HG03342 (cell line): ENCODE data around the gene SPOCK1.
"Not testable (repeated sequence)": the region's sequence is repeated elsewhere in the genome, so short reads cannot be mapped to it uniquely, and the experiment has no call there.

ENCODE experiments used
- ATAC-seq: cut with Tn5 transposase; IDR thresholded peaks from one replicate; pipeline ENCODE4 v1.9.1; 2021; ENCODE audit warnings: mild to moderate bottlenecking, moderate library complexity; ENCODE audit not compliant: unreplicated experiment

The SPOCK1 gene

DNA sequence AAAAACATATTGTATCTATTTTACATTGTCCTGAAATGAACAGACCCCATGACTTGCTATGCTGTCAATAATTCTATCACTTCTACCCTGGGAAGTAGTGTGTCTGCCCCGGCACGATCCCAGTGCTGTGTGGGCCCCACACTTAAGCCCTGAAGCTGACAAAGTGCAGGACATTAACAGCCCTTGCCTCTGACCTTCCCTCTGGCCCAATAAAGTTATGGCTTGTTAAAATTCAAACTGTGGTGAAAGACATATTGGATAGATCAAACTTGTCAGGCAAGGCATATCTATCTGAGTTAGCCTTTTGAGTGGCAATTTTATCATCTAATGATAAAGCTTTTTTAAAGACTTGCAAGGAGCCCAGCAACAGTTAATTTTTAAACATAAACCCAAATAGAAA lies 229.2 kb downstream of the SPOCK1 start:
- no peak for ATAC-seq

DNA sequence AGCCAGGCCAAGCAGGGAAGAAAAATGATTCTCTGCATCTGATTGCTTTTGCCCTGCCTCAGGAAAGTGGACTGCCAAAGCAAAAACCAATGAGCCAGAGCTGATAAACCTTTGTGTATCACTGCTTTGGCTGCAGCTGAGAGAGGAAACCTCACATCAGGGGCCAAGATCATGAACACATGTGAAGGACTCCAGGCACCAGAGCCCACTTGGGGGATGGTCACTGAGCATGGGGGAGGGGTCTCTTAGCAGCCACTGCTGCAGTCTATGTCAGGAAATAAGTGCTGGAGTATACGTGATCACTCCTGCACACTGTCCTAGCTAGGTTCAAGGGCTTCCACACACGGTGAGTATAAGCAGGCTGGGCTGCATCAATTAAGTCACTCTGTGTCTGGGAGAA lies 229.9 kb downstream of the SPOCK1 start:
- ATAC-seq, result no peak

DNA sequence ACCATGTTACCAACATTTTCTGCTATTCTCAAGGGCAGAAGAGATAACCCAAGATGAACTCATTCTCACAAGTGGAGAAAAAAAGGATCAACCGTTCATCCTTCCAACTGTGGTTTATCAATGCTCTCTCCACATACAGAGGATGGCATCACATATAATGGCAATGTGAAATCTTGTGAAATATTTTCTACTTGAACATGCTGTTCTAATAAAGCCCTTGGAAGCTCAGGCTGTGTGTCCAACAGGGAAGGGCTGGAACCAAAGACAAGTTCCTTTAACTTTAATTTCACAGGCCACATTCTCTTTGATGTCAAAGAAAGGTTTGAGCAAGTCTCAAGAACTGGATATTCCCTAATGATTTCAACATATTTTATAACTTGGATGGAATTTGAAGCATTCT lies 230.5 kb downstream of the SPOCK1 start:
- ATAC-seq, result no peak

DNA sequence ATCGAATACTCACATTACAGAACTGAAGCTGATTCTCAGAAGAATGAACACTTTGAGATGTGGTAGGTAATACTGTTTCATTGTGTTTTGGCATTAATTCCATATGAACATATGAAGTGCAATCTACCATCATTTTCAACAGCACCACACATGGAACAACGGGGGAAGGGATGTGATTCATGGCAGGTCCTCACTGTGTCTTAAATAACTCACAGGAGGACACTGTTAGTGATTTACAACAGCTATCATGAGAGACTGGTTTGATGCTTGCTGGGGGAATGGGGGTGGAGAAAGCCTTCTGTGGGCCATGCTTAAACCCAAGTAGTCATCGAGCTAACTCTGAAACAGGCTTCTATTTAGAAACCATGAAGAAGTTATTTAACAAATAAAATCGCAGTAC lies 232.9 kb downstream of the SPOCK1 start:
- no peak for ATAC-seq

DNA sequence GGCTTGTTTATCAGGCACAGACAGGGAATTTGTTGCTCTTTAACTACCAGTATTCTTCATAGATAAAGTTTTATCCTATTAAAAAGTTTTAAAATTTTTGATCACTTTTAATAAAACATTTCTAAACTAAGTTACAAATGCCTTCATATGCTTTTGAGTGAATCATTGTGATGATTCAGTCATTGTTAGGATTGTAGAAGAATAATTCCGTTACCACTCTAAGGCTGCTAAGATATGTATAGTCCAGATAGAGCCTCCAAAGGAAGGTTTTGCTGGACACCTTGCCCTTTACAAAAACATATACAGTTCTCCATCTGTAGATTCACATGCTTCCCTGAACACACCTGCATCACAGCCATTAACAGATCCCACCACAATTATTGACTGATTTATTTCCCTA lies 233.7 kb downstream of the SPOCK1 start:
- ATAC-seq, result no peak

DNA sequence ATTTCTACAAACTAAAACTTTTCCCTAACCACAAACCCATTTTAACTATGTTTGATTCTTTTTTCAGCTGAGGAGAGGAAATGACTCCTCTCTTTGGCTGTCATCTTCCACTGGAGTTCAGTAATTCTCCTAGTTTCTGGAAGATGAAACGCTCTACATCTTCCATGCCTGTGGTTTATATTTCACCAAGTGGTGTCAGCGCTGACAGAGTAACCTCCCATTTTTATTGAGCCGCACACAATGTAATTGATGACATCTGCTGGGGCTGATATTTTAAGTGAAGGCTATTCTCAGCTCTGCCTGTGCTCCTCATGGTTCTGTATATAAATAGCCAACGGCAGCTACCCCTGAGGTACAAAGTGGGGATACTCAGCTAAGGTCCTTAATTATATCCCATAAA lies 234.6 kb downstream of the SPOCK1 start:
- no peak for ATAC-seq

DNA sequence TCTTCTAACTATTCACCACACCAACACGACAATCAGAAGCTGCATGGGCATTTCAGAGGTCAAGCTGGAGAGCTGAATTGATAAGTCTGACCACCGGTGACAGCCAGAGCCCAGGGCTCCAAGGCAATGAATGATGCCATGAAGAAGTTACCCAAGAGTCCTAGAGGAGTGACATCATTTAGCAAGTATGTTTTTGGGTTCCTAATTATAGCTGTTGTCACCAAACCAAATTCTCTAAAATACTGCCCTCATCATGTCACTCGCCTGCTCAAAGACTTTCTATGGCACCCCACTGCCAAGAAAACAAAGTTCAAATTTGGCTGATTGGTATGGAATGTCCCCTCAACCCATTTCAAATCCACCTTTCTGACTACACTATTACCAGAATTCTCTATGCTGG lies 235.1 kb downstream of the SPOCK1 start:
- no peak for ATAC-seq

DNA sequence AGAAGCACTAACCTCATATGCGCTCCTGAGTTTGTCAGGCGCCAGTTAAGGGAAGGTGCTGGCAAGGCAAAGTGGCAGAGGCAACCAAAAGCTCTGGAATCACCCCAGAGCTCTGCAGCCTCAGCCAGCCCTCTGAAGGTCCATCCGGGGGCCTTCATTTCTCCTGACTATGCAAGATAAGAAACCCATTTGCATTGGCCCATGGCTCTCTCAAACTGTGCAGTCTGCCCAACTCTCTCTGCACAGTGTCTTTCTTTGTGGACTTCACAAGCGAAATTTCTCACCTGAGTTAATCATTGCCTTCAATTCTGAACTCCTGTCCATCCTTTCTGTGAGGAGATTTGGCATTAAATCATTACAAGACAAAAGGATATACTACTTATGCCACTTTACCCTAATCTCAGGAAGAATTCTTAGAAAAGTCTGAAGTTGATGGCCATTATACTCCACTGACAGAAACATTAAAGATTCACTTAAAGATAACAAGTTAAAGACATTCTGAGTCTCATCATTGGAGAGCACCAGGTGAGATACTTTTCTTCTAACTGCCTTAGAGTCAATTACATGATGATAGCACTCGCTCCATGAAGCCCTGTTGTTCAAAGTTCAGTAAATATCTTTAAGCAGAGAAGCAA lies 235.6 kb downstream of the SPOCK1 start:
- no peak for ATAC-seq

DNA sequence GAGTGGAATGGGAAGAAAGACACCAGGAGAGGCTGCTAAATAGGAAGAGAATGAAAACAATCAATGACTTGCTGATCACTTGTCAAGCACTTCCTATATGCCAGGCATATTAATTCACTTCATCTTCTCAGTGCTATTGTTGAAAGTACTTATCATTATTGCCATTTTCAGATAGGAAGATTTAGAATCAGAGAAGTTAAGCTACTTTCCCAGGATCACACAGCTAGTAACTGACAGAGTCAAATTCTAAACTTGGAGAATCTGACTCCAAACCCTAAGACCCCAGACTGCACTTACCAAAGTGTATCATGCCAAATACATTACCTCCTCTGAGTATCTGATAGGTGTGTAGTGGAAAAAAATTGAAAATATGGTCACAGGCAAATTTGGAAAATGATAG lies 236.3 kb downstream of the SPOCK1 start:
- no peak for ATAC-seq

DNA sequence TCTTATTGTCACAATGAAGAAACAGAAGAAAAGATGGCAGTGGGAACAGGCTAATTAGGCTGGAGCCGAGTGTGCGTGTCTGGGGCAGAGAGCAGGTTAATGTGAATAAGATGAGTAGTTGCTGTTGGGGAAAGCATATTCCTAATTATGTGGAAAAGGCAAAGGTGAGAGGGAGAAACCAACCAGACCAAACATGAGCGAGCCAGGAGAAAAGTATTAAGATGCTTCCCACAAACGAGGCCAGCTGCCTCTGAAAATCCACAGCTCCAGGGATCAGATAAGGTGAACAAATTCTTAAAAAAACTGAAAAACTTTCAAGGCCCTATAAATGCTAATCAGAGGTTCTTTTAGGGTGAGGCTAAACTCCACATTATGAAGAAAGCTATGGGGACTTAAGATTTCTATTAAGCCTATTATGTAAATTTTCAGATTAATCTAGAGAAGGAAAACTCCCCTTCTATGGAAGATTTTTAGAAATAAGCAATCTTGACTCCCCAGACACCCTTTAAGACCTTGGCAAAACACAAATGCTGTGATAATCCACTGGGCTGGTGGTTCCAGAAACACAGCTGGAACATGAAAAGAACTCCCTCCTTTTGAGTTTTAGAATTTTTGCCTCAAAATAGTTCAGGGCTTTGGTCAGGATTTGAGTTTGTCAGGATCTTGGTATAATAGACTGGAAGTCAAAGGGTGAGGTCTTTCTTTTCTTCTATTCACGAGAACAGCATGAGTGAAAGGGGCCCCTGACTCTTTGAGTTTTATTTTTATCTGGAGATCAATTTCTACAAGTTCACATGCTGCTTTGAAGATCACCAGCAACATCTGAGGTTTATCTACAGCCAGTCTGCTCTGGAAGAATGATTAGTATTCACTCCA lies 238.1 kb downstream of the SPOCK1 start:
- no peak for ATAC-seq

DNA sequence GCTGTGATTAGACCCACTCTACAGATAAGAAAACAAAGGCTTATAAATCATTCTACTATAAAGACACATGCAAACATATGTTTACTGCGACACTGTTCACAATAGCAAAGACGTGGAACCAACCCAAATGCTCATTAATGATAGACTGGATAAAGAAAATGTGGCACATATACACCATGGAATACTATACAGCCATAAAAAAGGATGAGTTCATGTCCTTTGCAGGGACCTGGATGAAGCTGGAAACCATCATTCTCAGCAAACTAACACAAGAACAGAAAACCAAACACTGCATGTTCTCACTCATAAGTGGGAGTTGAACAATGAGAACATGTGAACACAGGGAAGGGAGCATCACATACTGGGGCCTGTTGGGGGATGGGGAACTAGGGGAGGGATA lies 240.0 kb downstream of the SPOCK1 start:
- ATAC-seq, result not testable (repeated sequence)

DNA sequence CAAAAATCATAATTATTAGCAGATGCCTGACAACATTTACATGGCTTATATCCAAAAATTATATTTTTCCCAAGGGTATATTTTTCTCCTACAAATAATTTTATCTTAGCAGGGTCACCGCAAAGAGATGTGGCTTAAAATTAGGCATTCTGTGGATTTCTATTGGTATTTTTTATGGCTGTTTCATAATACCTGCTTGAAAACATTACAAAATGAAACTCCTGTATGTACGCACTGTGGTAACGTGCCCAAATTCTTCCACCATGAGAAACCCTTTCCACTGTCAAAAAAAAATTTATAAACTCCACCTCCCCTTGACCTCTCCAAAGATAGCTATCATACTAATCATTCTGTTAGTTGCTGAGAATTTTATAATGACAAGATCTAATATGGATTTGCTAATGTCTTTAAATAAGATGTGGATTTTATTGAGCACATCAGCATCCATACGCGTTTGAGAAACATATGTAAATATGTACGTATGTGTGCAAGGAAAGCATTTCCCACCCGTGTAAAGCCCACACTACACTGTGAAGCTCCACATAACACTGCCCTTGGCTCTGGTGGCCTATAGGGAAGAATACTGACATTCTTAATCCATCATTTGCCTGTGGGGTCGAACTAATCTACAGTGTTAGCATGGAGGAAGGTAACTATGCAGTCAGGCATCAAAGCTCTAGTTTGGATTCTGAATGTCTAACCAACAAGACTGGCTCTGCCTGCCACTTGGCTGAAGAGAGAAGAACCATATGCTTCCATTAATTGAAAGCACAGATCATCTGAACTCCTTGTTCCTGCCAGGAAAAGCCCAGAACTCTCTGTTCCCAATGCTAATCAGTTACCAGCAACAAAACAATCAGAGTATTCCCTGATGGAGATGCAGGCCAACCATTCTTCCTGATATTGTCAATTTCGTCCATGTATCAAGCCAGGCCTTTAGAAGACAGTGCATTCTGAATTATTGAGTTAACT lies 244.7 kb downstream of the SPOCK1 start:
- ATAC-seq, result no peak

DNA sequence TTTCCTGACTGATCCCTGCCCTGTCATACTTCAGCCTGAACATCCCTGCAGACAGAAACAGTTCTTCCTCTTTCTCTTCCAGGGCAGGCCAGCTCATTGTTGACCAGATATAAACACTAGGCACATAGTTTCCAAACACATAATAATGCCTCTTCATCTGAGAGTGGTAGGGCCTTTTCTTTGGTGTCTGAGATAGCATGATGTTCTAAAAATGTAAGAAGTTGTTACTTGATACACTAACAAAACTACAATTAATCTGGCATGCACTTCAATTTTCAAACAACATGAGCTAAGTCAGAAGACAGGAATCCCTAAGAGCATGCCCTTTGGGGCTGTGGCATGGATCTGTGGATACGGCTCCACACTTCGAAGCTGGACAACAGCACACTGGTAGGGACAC lies 246.6 kb downstream of the SPOCK1 start:
- no peak for ATAC-seq

DNA sequence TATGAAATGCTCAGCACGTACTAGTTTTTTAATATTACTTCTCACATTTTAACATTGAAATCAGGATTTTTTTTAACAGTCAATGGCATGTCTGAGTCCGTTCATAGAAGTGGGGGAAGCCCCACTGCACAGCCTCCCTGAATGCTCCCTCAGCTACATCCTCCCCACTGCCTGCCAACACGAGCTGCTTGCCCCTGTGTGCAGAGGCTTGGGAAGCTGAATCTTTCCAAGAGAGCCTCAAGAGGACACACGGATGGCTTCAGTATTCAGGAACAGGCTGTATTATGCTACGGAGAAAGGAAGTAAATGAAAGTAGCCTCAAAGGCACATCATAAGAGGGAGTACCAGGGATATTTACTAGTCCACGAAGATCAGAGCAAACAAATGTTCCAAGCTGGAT lies 248.7 kb downstream of the SPOCK1 start:
- no peak for ATAC-seq

DNA sequence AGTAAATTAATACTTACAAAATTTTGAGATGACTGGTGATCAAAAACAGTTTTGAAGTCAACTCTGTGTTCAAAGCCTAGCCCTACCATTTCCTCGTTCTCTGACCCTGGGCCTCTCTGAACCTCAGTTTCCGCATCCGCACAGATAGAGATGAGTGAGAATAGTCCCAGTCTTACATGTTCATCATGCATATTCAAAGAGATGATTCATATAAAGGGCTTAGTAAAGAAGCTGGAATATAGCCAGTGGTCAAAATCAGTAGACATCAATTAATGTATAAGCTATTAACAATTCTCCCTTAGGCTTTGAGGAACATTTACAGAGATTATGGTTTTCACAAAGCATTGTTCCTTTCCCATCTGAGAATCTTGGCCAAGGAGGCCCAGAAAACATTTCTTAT lies 250.6 kb downstream of the SPOCK1 start:
- ATAC-seq, result no peak

DNA sequence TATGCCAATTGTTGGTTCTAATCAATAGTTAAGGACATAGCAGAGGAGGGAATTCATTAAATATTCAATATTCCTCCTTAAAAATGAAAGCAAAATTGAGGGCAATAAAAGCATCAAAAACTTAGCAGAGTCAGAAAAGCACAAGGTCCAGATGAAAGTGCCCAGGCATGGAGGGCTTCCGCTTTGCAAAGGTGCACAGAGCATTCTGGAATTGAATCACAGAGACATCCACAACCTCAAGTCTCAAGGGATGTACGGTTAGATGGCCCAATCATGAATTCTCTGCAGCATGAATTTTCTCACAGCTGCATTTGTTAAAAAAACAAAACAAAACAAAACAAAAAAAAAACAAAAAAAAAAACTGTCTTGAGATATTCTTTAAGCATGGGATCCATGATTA lies 253.7 kb downstream of the SPOCK1 start:
- no peak for ATAC-seq

DNA sequence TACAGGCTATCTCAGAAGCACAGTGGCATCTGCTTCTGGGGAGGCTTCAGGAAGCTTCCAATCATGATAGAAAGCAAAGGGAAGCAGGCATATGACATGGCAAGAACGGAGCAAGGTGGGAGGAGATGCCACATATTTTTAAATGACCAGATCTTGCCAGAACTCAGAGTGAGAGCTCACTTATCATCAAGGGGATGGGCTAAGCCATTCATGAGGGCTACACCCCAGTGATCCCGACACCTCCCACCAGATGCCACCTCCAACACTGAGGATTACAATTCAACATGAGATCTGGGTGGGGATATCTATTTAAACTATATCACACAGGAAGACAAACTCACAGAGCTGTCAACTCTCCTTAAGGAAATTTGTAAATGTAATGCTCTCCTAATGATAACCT lies 258.8 kb downstream of the SPOCK1 start:
- ATAC-seq, result no peak

DNA sequence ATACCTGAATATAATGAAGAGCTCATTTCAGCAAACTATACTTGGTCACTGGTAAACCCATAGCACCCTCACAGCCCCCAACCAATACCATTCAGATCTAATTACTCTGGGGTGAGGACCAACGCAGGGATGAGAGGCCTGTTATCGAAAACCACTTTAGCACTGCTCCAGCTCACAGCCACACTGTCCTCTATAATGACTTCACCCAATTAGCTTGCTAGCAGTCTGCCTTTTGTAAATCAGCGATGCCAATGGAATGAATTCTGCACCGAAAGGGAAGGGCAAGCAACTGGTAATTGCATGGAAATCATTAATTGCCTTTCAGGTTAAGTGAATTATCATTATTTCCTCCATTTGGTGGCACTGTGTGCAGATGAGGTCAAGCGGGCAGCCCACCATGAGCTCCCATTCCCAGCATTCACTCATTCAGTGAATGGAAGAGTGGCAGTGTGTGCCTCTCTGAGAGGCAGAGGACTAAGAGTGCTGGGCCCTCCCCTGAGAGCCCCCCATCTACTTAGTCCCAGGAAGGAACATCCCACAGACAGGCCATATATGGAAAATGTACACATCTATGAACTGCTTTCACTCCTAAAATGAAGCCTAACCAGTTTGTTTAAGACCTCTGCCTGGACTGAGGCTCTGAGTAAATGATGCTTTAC lies 262.1 kb downstream of the SPOCK1 start:
- ATAC-seq, result no peak

DNA sequence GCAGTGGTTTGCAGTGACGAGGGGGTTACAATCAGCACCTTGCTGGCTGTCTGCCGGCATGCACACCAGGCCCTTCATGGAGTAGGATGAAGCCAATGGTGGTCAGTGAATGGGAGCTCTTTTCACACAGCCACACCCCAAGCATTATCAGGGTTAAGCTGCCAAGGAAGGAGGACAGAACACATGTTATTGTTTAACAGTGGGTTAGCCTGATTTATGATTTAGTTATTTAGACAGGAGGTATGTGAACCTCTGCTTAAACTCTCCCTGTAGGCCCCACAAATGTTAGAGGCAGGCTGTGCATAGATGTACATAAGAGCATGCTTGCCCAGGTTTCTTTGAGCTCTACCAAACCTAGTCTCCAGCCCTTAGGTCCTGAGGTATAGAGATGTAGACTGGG lies 262.9 kb downstream of the SPOCK1 start:
- no peak for ATAC-seq

DNA sequence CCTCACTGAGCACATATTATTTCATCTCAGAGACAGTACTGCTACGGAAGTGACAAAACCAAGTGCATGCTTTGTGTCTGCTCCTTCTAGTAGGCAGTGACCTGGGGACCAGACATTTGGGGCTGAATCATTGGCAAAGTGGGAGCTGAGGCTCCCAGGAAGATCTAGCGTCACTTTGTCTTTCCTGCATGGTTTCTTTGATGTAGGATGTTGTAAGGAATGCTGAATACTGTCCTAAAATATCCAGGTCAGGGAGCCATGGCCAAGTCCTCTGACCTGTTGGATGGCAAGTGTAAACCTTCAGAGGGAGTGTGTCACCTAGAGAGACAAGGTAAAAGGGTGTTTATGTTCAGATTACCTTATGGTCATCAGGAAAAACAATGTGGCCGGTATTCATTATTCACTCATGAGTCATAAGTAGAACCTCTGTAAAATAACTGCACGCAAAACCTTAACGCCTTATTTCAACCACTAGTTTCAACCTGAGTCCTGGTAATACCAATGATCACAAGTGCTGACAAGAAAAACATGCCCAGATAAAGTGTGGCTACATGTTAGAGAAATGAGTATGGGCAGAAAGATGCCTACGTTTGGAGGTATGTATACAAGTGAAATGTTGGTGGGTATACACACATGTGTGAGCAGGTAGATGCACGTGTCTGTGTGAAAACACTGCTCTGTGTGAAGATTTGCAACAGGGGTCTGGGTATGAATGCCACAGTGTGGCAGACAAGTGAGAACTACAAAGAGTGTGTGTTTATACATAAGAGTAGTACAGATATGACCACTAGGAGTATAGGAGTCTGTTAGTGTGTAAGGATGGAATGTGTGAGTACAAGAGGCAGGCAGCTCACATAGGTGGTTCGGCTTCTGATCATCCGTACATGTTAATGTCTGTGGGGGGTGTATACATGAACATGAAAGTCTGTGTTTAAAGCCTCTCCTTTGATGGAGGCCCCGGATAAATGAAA lies 263.9 kb downstream of the SPOCK1 start:
- ATAC-seq, result no peak
